ENCODE results near the gene RPTOR.

- TF ChIP-seq CTCF (IDR thresholded peaks at IDR 0.05 in 4 of 5, conservative IDR thresholded peaks at IDR 0.05 in 1 of 5) (no peak), POLR2A (IDR thresholded peaks at IDR 0.05) (no peak)
Measured at GRCh38 chr17:80653856-80654255, 109.2 kb downstream of the RPTOR start.

Data from gastrocnemius medialis (tissue), 4 donors.